Endodermal cell (in vitro differentiated cells): ENCODE data around the gene C19orf67. TPM values are rescaled to one million over a fixed set of nuclear protein-coding genes. Genes with fewer than 3 reads are reported as not detected.
A peak's percentile ranks its signal among the peaks of the same experiment; 100 is the strongest.
"Not testable (repeated sequence)": the region's sequence is repeated elsewhere in the genome, so short reads cannot be mapped to it uniquely, and the experiment has no call there.

ENCODE experiments used
- DNase-seq: peaks from one replicate; pipeline ENCODE4 v3.0.0-alpha.2; 2017
- H3K27ac ChIP-seq: 2 replicates; pipeline ENCODE4 v1.5.1; 2013; ENCODE audit warnings: mild to moderate bottlenecking, low read depth, low read length, moderate library complexity
- H3K27me3 ChIP-seq: 2 replicates; pipeline ENCODE4 v1.6.1; 2013; ENCODE audit warnings: mild to moderate bottlenecking, low read length, moderate library complexity; ENCODE audit not compliant: insufficient read depth, control insufficient read depth, poor library complexity, severe bottlenecking
- H3K36me3 ChIP-seq: 2 replicates; pipeline ENCODE4 v1.7.0; 2013; ENCODE audit warnings: mild to moderate bottlenecking, low read length, moderate library complexity; ENCODE audit not compliant: control insufficient read depth, insufficient read depth
- H3K4me1 ChIP-seq: one replicate; pipeline ENCODE4 v1.7.0; 2013; ENCODE audit warnings: low read length; ENCODE audit not compliant: control insufficient read depth, insufficient read depth
- H3K4me3 ChIP-seq: 2 replicates; pipeline ENCODE4 v1.5.1; 2013; ENCODE audit warnings: mild to moderate bottlenecking, low read length, moderate library complexity
- H3K9ac ChIP-seq: 2 replicates; pipeline ENCODE4 v1.6.1; 2013; ENCODE audit warnings: mild to moderate bottlenecking, low read length, moderate library complexity; ENCODE audit not compliant: poor library complexity, severe bottlenecking; ENCODE audit errors: extremely low read depth
- H3K9me3 ChIP-seq: 2 replicates; pipeline ENCODE4 v1.6.1; 2013; ENCODE audit warnings: mild to moderate bottlenecking, low read length, moderate library complexity; ENCODE audit not compliant: control insufficient read depth
- H3K27ac Mint-ChIP-seq: 2 replicates; pipeline ENCODE4 v1.8.0; 2020; ENCODE audit warnings: mixed read lengths
- H3K27me3 Mint-ChIP-seq: 2 replicates; pipeline ENCODE4 v1.8.0; 2021; ENCODE audit warnings: mild to moderate bottlenecking, mixed read lengths; ENCODE audit not compliant: insufficient read depth
- H3K36me3 Mint-ChIP-seq: 2 replicates; pipeline ENCODE4 v1.8.0; 2020; ENCODE audit warnings: low read depth, mixed read lengths
- H3K4me1 Mint-ChIP-seq: 2 replicates; pipeline ENCODE4 v1.8.0; 2020; ENCODE audit warnings: mixed read lengths
- H3K4me3 Mint-ChIP-seq: 2 replicates; pipeline ENCODE4 v1.8.0; 2020; ENCODE audit warnings: mild to moderate bottlenecking, moderate library complexity, mixed read lengths
- H3K9me3 Mint-ChIP-seq: 2 replicates; pipeline ENCODE4 v1.8.0; 2020; ENCODE audit warnings: mild to moderate bottlenecking, mixed read lengths
- CTCF ChIP-seq: fragments of 200-600 bp; sonication (generic); conservative IDR thresholded peaks from 2 replicates; pipeline ENCODE4 v1.5.0; 2021; ENCODE audit warnings: antibody characterized with exemption, mild to moderate bottlenecking
- WGBS, 2 experiments: methylation state at CpG; one replicate each; pipeline versions ENCODE4 v1.1.5 to v1.1.7; 2013; ENCODE audit warnings: missing lambda C conversion rate in 2 of 2, mixed read lengths in 1 of 2; ENCODE audit not compliant: insufficient coverage in 1 of 2, insufficient read length in 1 of 2; 5-methylcytosine and 5-hydroxymethylcytosine counted together
- total RNA-seq, 2 donors: library from RNA; stranded (reverse); fragmentation: NEBNext Ultra II Directional in 1 of 2; extraction: Animal tissue kit (Norgen Biotek cat#: 25700) in 1 of 2; gene quantifications; 2 replicates in 1 of 2; 3 replicates in 1 of 2; pipeline ENCODE4 v1.2.1, GENCODE V29; 2021

The C19orf67 gene
- total RNA-seq, 2 donors from 2014 or later: 0.73 to 1.1 TPM

GRCh38 chr19:14050961-14051360 lies 34.6 kb downstream of the C19orf67 start:
- not testable (repeated sequence) for H3K27ac Mint-ChIP-seq, DNase-seq, H3K4me1 Mint-ChIP-seq, H3K36me3 ChIP-seq, H3K27ac ChIP-seq, H3K27me3 ChIP-seq, H3K9me3 ChIP-seq, H3K4me3 Mint-ChIP-seq, H3K9ac ChIP-seq, H3K4me3 ChIP-seq, H3K4me1 ChIP-seq, H3K9me3 Mint-ChIP-seq
- Mint-ChIP-seq H3K36me3 (peaks cover 33% of the 10 kb centered on the region), H3K27me3 (peaks cover 17% of the 10 kb centered on the region)
- peak; percentile 30 for TF ChIP-seq CTCF
- WGBS, 2 experiments: 86 to 96% methylated on average over 11 of the region's 11 CpGs

GRCh38 chr19:14050512-14050911 lies 35.1 kb downstream of the C19orf67 start:
- Mint-ChIP-seq H3K27me3 (peaks cover 15% of the 10 kb centered on the region), H3K4me3 (no peak overlapping the region), H3K4me1 (no peaks in the 10 kb centered on the region), H3K36me3 (peaks cover 35% of the 10 kb centered on the region), H3K27ac (no peak overlapping the region), H3K9me3 (peaks cover 5% of the 10 kb centered on the region)
- Histone ChIP-seq H3K9me3 (no peaks in the 10 kb centered on the region), H3K4me1 (no peaks in the 10 kb centered on the region), H3K4me3 (no peak overlapping the region), H3K36me3 (peaks cover 8% of the 10 kb centered on the region), H3K27me3 (no peaks in the 10 kb centered on the region), H3K27ac (no peak overlapping the region), H3K9ac (no peak overlapping the region)
- DNase-seq: no peak
- WGBS, 2 experiments: 94 to 100% methylated on average over 2 to 4 of the region's 4 CpGs
- no peak for TF ChIP-seq CTCF

- H3K9me3 Mint-ChIP-seq: peaks cover 5% of the 10 kb centered on the region
- H3K4me3 ChIP-seq: no peak overlapping the region
- H3K27ac Mint-ChIP-seq: no peak overlapping the region
- no peak overlapping the region for H3K4me3 Mint-ChIP-seq
- peaks cover 35% of the 10 kb centered on the region for H3K36me3 Mint-ChIP-seq
- 64 to 75% methylated on average over 3 to 7 of the region's 8 CpGs for WGBS, 2 experiments
- H3K4me1 Mint-ChIP-seq: no peaks in the 10 kb centered on the region
- peaks cover 8% of the 10 kb centered on the region for H3K36me3 ChIP-seq
- H3K4me1 ChIP-seq: no peaks in the 10 kb centered on the region
- H3K27ac ChIP-seq: no peak overlapping the region
- peak; percentile 95 for DNase-seq
- peaks cover 2% of the 10 kb centered on the region for H3K27me3 Mint-ChIP-seq
- H3K9ac ChIP-seq: no peak overlapping the region
- H3K9me3 ChIP-seq: no peaks in the 10 kb centered on the region
- TF ChIP-seq CTCF: peak; percentile 94
- H3K27me3 ChIP-seq: no peaks in the 10 kb centered on the region
These were observed 37.0 kb downstream of the C19orf67 start for GRCh38 chr19:14048443-14049153.

GRCh38 chr19:14047866-14048265 lies 37.7 kb downstream of the C19orf67 start:
- H3K9me3 ChIP-seq, H3K27me3 ChIP-seq, H3K9me3 Mint-ChIP-seq, H3K27ac Mint-ChIP-seq, H3K4me3 Mint-ChIP-seq, H3K36me3 ChIP-seq, H3K27me3 Mint-ChIP-seq, H3K4me1 Mint-ChIP-seq, H3K27ac ChIP-seq, H3K9ac ChIP-seq, H3K4me3 ChIP-seq, DNase-seq, H3K4me1 ChIP-seq: not testable (repeated sequence)
- peaks cover 36% of the 10 kb centered on the region for H3K36me3 Mint-ChIP-seq
- WGBS, 2 experiments: 88 to 95% methylated on average over 7 to 10 of the region's 10 CpGs
